ENCODE results near the gene ZBTB16. TPM values are rescaled to one million over a fixed set of nuclear protein-coding genes. Genes with fewer than 3 reads are reported as not detected.
A peak's percentile ranks its signal among the peaks of the same experiment; 100 is the strongest.

ZBTB16 gene
- total and polyA plus RNA-seq, 11 donors: 15.3 to 130 (median 62.8) TPM

GRCh38 chr11:114290503-114291235 is 231.2 kb downstream of the ZBTB16 start:
- DNase-seq (no peak), ATAC-seq (no peak)
- Histone ChIP-seq H3K4me3 (peak overlapping the region in 3 of 12 donors; percentile 29 to 49 (median 45)), H3K27me3 (no peaks in the 10 kb centered on the region), H3K4me1 (peaks cover 0 to 59% (median 22%) of the 10 kb centered on the region in 12 donors), H3K36me3 (no peaks in the 10 kb centered on the region), H3K27ac (peak overlapping the region in 4 of 12 donors; percentile 27 to 96 (median 62)), H3K9me3 (no peaks in the 10 kb centered on the region)
- WGBS, 4 donors: 89 to 94% (median 92%) methylated on average over 2 of the region's 2 CpGs
- TF ChIP-seq POLR2A (IDR thresholded peaks at IDR 0.05): no peak
- intact Hi-C loops (cut with DNase I): loop anchor here in 1 of 10 donors (10.0 kb wide), 1 partner anchor 114 kb away; the partner anchor contains the start of genes C11orf71 and RBM7

- Histone ChIP-seq H3K27me3 (no peaks in the 10 kb centered on the region), H3K9me3 (no peaks in the 10 kb centered on the region), H3K4me3 (peak overlapping the region in 7 of 12 donors; percentile 0 to 49 (median 29)), H3K36me3 (no peaks in the 10 kb centered on the region), H3K4me1 (peaks cover 0 to 66% (median 25%) of the 10 kb centered on the region in 12 donors), H3K27ac (peak overlapping the region in 10 of 12 donors; percentile 25 to 96 (median 68))
- ATAC-seq (no peak), DNase-seq (no peak)
- TF ChIP-seq POLR2A (IDR thresholded peaks at IDR 0.05) (no peak), CTCF (IDR thresholded peaks at IDR 0.05) (no peak)
- intact Hi-C loops (cut with DNase I): loop anchor here in 1 of 10 donors (10.0 kb wide), 1 partner anchor 113 kb away; the partner anchor contains the start of genes C11orf71 and RBM7
- WGBS, 4 donors: 41 to 62% (median 60%) methylated on average over 5 of the region's 5 CpGs
These were observed 231.9 kb downstream of the ZBTB16 start for GRCh38 chr11:114291381-114291780.

- Histone ChIP-seq H3K36me3 (no peaks in the 10 kb centered on the region), H3K4me1 (peaks cover 0 to 68% (median 25%) of the 10 kb centered on the region in 12 donors), H3K27ac (peak overlapping the region in 10 of 12 donors; percentile 25 to 96 (median 68)), H3K27me3 (no peaks in the 10 kb centered on the region), H3K4me3 (peak overlapping the region in 8 of 12 donors; percentile 0 to 49 (median 28)), H3K9me3 (no peaks in the 10 kb centered on the region)
- intact Hi-C loops (cut with DNase I): loop anchor here in 2 of 10 donors (2.0 to 10.0 kb wide), 2 partner anchors 109 to 113 kb away; partner anchors contain the start of genes C11orf71 (in 2 of the 2) and RBM7 (in 2 of the 2)
- 27 to 31% (median 30%) methylated on average over 4 of the region's 4 CpGs for WGBS, 4 donors
- TF ChIP-seq CTCF (IDR thresholded peaks at IDR 0.05): no peak
- no peak for TF ChIP-seq POLR2A (IDR thresholded peaks at IDR 0.05)
- ATAC-seq (no peak), DNase-seq (no peak)
These were observed 232.6 kb downstream of the ZBTB16 start for GRCh38 chr11:114291842-114292680.

GRCh38 chr11:114293201-114293711 is 233.7 kb downstream of the ZBTB16 start:
- intact Hi-C loops (cut with DNase I): loop anchor here in 2 of 10 donors (2.0 to 10.0 kb wide), 2 partner anchors 108 to 112 kb away; partner anchors contain the start of genes C11orf71 (in 2 of the 2) and RBM7 (in 2 of the 2)
- Histone ChIP-seq H3K4me3 (no peak overlapping the region), H3K27me3 (no peaks in the 10 kb centered on the region), H3K4me1 (peaks cover 0 to 68% (median 25%) of the 10 kb centered on the region in 12 donors), H3K36me3 (peaks cover 0 to 2% (median 0%) of the 10 kb centered on the region in 9 donors), H3K9me3 (no peaks in the 10 kb centered on the region), H3K27ac (peak overlapping the region in 10 of 12 donors; percentile 8 to 98 (median 88))
- TF ChIP-seq CTCF (IDR thresholded peaks at IDR 0.05) (no peak), POLR2A (IDR thresholded peaks at IDR 0.05) (no peak)
- WGBS, 4 donors: 56 to 68% (median 65%) methylated on average over 1 of the region's 1 CpG
- no peak for DNase-seq
- ATAC-seq: peak in 1 of 4 donors; percentile 14

Measured in heart left ventricle (tissue), 16 donors.